Peyer's patch (tissue), 4 donors: ENCODE measurements around the gene C17orf67.

Experiments
- POLR2A ChIP-seq, 2 donors: fragments of 450-650 bp; IDR thresholded peaks; one replicate each; pipeline ENCODE4 v1.5.1; 2017; ENCODE audit warnings: antibody characterized with exemption in 2 of 2, mild to moderate bottlenecking in 2 of 2, moderate library complexity in 2 of 2
- TF ChIP-seq, protein P1 (sequence below), 6 experiments: fragments of 450-650 bp in 4 of 6; fragments of 200-600 bp in 2 of 6; sonication (generic) in 1 of 6; IDR thresholded peaks; one replicate each; pipeline ENCODE4 v1.5.1; 2017 to 2019; ENCODE audit warnings: antibody characterized with exemption in 6 of 6, mild to moderate bottlenecking in 3 of 6, moderate library complexity in 1 of 6

DNA sequence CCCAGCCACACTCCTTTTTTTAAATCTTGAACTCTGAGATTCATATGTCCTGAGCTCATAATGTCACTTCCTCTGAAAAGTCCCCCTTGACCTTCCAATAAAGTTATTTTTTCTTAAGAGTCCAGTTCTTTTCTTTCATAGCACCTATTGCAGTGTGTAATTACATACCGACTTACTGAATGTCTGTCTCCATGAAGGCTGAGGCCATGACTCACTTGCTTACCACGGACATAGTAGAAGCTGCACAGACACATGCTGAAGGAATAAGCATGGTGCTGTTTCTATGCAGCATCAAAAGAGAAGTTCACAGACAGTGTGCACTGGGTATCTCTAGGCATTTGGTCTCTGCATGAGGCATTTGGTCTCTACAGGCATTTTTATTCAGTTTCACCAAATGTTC, 77.2 kb downstream of the C17orf67 start:
- TF ChIP-seq, protein P1, sequence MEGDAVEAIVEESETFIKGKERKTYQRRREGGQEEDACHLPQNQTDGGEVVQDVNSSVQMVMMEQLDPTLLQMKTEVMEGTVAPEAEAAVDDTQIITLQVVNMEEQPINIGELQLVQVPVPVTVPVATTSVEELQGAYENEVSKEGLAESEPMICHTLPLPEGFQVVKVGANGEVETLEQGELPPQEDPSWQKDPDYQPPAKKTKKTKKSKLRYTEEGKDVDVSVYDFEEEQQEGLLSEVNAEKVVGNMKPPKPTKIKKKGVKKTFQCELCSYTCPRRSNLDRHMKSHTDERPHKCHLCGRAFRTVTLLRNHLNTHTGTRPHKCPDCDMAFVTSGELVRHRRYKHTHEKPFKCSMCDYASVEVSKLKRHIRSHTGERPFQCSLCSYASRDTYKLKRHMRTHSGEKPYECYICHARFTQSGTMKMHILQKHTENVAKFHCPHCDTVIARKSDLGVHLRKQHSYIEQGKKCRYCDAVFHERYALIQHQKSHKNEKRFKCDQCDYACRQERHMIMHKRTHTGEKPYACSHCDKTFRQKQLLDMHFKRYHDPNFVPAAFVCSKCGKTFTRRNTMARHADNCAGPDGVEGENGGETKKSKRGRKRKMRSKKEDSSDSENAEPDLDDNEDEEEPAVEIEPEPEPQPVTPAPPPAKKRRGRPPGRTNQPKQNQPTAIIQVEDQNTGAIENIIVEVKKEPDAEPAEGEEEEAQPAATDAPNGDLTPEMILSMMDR (IDR thresholded peaks at IDR 0.05): no peak
- TF ChIP-seq POLR2A (IDR thresholded peaks at IDR 0.05): no peak
